Coronary artery (tissue), 2 donors: Measurements from ENCODE around the gene JARID2.

Source experiments
- DNase-seq: peaks from one replicate; pipeline ENCODE4 v3.0.0-alpha.2; 2017; ENCODE audit warnings: low spot score
- H3K27ac ChIP-seq, 2 donors: fragments of 200-600 bp; sonication (generic); one replicate each; pipeline ENCODE4 v1.5.1; 2016 to 2019
- H3K4me3 ChIP-seq: fragments of 200-600 bp; sonication (generic); 2 replicates; pipeline ENCODE4 v1.5.1; 2016; ENCODE audit warnings: mild to moderate bottlenecking, moderate library complexity
- TF ChIP-seq, protein P1 (sequence below): fragments of 200-600 bp; sonication (generic); IDR thresholded peaks from one replicate; pipeline ENCODE4 v1.5.1; 2019; ENCODE audit warnings: antibody characterized with exemption

The JARID2 gene

DNA sequence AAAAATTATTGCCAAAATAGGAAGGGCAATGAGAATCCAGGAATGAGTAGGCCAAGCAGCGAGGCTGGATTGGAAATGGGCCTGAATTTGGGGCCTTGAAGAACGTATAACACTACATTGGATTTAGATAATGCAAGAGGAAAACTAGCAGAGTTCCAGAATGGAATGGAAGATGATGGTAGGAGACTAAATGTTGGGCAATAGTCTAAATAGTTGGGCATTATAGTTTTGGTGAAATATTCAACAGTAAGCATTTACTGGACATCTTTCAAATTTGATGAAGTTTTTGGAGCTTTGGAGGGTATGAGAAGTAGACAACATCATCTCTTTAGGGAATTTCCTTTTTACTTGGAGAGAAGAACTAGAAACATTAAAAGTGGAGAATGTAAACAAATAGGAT is 3.4 kb upstream of the JARID2 start:
- TF ChIP-seq, protein P1, sequence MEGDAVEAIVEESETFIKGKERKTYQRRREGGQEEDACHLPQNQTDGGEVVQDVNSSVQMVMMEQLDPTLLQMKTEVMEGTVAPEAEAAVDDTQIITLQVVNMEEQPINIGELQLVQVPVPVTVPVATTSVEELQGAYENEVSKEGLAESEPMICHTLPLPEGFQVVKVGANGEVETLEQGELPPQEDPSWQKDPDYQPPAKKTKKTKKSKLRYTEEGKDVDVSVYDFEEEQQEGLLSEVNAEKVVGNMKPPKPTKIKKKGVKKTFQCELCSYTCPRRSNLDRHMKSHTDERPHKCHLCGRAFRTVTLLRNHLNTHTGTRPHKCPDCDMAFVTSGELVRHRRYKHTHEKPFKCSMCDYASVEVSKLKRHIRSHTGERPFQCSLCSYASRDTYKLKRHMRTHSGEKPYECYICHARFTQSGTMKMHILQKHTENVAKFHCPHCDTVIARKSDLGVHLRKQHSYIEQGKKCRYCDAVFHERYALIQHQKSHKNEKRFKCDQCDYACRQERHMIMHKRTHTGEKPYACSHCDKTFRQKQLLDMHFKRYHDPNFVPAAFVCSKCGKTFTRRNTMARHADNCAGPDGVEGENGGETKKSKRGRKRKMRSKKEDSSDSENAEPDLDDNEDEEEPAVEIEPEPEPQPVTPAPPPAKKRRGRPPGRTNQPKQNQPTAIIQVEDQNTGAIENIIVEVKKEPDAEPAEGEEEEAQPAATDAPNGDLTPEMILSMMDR = no peak
- no peak for DNase-seq
- H3K27ac ChIP-seq = no peak overlapping the region
- H3K4me3 ChIP-seq = no peak overlapping the region

DNA sequence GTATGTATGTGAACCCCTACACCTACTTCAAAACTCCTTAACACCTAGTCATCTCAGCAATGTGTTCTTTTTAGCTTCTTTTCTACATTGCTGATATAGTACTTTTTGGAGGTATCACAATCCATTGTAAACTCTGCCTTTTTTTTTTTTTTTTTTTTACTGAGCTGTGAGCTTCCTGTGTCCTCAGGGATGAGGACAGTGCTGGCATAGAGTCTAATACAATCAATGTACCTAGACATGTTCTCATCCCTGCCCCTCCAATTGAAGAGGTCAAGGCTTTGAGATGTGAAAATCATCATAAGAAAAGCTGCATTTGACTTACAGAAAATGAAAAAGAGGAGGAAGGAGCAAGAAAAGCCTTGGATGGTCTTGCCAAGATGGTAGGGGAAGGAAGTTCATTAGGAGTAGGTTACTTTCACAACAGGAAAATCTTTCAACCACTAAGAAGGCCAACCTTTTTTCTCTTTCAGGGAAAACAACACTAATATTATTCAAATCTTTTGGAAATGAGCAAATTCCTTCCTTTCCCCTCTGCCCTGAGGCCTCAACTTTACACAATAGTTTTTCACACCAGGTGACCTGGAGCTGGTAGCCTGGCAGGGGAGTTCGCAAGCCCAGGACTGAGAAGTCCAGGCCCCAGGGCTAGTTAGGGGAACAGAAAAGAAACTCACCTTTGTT is 2.8 kb upstream of the JARID2 start:
- no peak overlapping the region for H3K4me3 ChIP-seq
- TF ChIP-seq, protein P1 = no peak
- no peak overlapping the region for H3K27ac ChIP-seq
- DNase-seq = no peak

DNA sequence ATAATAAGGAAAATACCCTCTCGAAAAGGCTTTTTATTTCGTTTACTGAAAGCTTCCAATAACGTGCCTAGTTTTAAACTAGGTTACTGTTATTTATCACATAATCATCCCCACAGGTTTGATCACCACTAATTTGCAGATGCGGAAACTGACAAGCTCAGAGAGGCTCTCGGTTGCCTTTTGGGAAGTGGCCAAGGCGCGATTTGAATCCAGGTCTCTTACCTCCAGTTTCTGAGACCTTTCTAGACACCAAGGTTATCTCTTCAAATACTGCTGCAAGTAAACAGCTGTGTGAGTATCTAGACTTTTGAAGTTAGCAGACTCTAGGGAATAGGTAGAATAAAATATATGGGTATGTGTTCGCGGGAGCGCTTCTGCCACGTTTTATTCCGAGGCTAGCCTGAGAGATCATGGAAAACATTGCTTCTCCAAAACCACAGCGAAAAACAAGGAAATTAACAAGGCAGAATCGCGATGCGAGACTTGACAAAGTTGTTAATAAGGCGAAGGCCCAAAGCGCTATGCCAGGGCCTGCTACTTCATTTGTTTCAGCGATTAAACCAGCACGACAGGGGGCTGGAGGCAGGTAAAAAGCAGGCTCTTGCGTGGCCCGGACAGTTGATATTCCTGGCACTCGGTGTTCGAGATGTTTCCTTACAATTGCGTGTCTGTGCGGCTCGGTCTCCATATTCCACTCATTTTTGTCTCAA is 1.8 kb upstream of the JARID2 start:
- TF ChIP-seq, protein P1 = no peak
- Histone ChIP-seq H3K27ac (peak overlapping the region; percentile 79 to 98), H3K4me3 (peak overlapping the region; percentile 86)
- no peak for DNase-seq

DNA sequence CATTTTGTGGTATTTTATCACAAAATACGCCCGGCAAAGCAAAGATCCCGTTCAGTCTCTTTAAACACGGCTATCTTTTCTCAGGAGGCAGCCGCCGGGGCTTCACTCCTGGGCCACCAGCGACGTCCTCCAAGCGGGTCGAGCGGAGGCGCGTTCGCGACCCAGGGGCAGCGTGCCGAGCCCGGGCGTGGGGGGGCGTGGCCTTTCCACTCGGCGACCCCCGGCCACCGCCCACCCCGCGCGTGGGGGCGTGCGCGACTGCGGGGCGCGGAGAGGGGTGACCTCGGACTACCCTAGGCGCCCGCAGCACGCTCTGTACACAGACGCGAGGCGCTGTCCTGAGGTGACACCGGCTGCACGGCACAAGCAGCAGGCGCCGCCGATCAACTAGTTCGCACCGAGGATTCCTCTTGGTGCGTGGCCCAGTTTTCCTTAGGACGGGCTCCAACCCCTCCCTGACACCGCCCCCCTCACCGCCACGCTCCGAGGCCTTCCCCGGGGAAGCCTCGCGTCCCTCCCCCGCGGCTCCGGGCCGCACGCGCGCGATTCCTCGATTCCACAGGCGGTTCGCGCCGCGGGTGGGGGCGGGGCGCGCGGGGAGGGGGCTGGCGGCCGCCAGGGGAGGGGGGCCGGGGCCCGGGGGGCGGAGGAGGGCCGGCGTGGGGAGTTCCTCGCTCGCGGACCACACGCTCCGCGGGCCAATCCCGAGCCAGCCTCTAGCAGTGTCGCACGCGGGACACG is 1.1 kb upstream of the JARID2 start:
- TF ChIP-seq, protein P1 = no peak
- peak overlapping the region; percentile 79 to 98 for H3K27ac ChIP-seq
- peak; percentile 81 for DNase-seq

DNA sequence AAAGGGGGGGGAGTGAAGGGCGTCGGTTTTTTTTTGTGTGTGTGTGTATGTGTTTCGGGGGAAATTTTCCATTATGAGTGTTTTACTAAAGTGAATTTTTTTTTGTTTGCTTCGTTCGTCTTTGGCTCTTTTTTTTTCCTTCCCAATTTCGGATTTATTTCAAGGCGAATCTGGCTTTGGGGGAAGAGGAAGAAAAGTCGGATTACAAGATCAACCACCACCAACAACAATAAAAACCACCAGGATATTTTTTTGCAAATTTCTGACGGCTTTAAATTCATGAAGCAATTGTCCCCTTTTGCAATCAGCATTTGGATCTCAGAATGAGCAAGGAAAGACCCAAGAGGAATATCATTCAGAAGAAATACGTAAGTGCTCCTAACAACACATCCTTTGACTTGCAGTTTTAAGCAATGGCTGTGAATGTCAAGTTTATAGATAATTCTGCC is 372 bp downstream of the JARID2 start:
- TF ChIP-seq, protein P1 = no peak
- H3K4me3 ChIP-seq = peak overlapping the region; percentile 86
- H3K27ac ChIP-seq = peak overlapping the region; percentile 79 to 98
- no peak for DNase-seq

More for the DNA sequence above, 1.1 kb upstream of the JARID2 start:
- peak overlapping the region; percentile 86 for H3K4me3 ChIP-seq

DNA sequence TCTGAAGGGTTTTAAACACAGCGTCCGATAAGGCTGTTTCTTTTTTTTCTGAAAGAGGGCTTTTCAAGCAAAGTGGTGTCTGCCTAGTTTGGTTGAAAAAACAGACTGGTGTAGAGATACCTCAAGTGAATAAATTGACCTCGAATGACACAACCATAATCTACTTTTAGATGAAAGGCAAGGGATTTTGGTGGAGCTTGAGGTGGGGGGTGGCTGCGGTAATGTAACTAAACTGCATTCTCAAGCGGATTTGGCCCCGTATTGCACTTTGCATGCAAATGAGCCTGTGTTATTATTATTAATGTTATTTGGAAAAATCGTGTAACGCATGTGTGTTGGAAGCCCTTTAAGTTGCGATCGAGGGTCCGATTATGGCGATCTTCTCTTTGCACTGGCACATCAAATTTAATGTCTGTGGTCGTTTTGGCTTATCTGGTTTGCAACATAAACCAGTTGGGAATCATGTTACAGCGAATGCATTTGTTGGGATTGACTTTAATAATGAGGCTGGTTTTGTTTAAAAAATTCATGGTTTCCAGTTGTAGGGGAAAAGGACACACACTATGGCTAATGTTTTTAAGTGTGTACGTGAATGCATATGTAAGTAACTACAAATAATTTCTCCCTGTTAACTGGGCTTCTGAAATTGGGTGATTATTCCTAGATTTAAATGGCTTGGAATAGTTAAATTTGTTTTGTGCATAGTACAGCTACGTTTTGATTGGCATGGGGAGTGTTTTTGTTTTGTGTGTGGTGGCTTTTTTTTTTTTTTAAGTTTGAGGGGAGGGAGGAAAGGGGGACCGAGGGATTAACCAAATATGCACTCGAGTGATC is 1.0 kb downstream of the JARID2 start:
- TF ChIP-seq, protein P1 = no peak
- Histone ChIP-seq H3K27ac (peak overlapping the region; percentile 38 to 79), H3K4me3 (peak overlapping the region; percentile 86)
- DNase-seq = no peak
